ENCODE results near the gene ULBP1.

DNA sequence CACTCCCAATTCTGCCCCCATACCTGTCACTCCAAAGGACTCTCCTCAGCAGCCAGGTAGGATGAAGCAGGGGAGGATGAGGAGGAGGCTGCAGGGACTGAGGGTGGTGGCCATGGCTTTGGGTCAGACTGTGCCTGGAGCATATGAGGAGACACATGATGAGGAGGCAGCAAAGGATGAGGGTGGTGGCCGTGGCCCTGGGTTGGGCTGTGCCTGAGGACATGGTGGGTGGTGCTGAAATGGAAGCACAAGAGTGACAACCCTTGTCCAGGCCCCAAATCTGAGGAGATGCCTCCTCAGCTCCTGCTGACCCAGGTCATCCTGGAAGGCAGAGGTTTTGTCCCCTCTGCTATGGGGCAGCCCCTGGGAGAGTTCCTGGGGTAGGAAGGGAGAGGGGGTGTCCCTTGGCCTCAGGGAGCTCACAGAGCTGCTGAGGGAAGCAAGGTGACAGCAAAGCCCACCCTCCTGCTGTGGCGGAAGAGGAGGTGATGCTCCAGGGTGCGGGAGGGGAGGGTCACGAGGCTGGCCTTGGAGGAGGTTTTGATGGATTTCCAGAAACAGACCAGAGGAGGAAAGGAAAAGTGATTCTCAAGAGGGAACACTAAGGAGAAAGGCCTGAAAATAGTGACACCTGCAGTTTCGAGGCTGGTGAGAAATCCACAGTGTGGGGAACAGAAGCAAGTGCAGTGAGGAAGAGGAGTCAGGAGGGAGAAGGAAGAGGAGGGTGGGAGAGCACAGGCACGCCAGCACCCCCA lies 45.4 kb upstream of the ULBP1 start:
- TF ChIP-seq, protein P1, sequence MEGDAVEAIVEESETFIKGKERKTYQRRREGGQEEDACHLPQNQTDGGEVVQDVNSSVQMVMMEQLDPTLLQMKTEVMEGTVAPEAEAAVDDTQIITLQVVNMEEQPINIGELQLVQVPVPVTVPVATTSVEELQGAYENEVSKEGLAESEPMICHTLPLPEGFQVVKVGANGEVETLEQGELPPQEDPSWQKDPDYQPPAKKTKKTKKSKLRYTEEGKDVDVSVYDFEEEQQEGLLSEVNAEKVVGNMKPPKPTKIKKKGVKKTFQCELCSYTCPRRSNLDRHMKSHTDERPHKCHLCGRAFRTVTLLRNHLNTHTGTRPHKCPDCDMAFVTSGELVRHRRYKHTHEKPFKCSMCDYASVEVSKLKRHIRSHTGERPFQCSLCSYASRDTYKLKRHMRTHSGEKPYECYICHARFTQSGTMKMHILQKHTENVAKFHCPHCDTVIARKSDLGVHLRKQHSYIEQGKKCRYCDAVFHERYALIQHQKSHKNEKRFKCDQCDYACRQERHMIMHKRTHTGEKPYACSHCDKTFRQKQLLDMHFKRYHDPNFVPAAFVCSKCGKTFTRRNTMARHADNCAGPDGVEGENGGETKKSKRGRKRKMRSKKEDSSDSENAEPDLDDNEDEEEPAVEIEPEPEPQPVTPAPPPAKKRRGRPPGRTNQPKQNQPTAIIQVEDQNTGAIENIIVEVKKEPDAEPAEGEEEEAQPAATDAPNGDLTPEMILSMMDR (IDR thresholded peaks at IDR 0.05; ENCODE audit: low read length) = no peak
- TF ChIP-seq EZH2 (IDR thresholded peaks at IDR 0.05; ENCODE audit: borderline replicate concordance, low read length) = no peak

Measured in OCI-LY1 (cell line).